Stimulated activated CD4-positive, alpha-beta T cell treated with anti-CD3 and anti-CD28 coated beads, Interleukin-12 subunit alpha, Interleukin-12 subunit beta, amount 100 ng/mL, for 48 hours (primary cell): Measurements from ENCODE around the gene HSPA1B.

ENCODE experiments used
- DNase-seq, 3 donors: peaks; one replicate each; pipeline ENCODE4 v3.0.0-alpha.2; 2020; ENCODE audit warnings: low read depth in 2 of 3, low spot score in 1 of 3

The HSPA1B gene

DNA sequence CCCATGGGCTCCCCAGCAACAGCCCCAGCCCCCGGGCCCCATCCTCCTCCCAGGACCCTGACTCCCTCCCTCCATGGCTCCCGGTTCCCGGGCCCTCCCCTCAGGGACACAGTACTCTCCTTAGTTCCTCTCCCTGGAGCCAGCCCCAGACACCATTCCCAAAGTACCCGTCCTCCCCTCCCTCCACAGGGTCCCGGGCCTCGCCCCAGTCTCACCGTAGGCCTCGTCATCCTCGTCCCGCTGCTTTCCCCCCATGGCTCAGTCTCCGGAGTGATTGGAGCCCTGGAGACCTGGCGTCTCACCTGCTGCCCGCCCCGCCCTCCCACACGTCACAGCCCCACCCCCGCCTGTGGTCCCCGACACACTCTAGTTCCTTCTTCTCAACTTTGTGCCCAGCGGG lies 51.2 kb downstream of the HSPA1B start, which contains the start of gene SLC44A4:
Gene SLC44A4, minus strand, starts transcription at position 272 of the 400 bp plus-strand sequence. Its CDS starts 17 bp downstream, at position 255.
- DNase-seq = no peak

DNA sequence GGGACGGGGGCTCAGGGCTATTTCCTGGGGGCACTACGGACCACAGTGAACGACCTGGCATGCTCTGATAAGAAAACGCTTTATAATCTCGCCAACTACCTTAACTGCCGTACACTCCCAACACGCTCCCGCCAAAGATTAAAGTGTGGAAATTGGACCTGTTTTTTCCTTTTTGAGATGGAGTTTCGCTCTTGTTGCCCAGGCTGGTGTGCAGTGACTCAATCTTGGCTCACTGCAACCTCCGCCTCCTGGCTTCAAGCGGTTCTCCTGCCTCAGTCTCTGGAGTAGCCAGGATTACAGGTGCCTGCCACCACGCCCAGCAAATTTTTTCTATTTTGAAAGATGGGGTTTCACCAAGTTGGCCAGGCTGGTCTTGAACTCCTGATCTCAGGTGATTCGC lies 51.6 kb downstream of the HSPA1B start:
- DNase-seq = no peak
